Upper lobe of right lung (tissue), 1 donor: ENCODE results near the gene GRIA4. TPM values are rescaled to one million over a fixed set of nuclear protein-coding genes. Genes with fewer than 3 reads are reported as not detected.

Experiments used
- ATAC-seq: fragments of 200-7000 bp; cut with Tn5 transposase; one replicate; pipeline ENCODE4 v1.9.1; 2020; ENCODE audit warnings: mild to moderate bottlenecking, moderate library complexity
- DNase-seq: peaks from one replicate; pipeline ENCODE4 v3.0.0-alpha.2; 2020
- H3K27ac ChIP-seq: fragments of 200-600 bp; one replicate; pipeline ENCODE4 v1.8.0; 2022
- H3K27me3 ChIP-seq: fragments of 200-600 bp; one replicate; pipeline ENCODE4 v1.8.0; 2022; ENCODE audit warnings: mild to moderate bottlenecking
- H3K36me3 ChIP-seq: fragments of 200-600 bp; one replicate; pipeline ENCODE4 v1.8.0; 2022
- H3K4me1 ChIP-seq: fragments of 200-600 bp; one replicate; pipeline ENCODE4 v1.8.0; 2022
- H3K4me3 ChIP-seq: fragments of 200-600 bp; one replicate; pipeline ENCODE4 v1.8.0; 2022; ENCODE audit warnings: mild to moderate bottlenecking
- H3K9me3 ChIP-seq: fragments of 200-600 bp; one replicate; pipeline ENCODE4 v1.8.0; 2022
- intact Hi-C: fragments of 100-400 bp; cut with DNase I; formaldehyde crosslinking; loops from one replicate; pipeline ENCODE4 v1.11.0; 2022
- total RNA-seq: library from RNA; stranded (reverse); fragmentation: NEBNext Ultra II Directional; extraction: Animal tissue kit (Norgen Biotek cat#: 25700); gene quantifications from one replicate; pipeline ENCODE4 v1.2.1, GENCODE V29; 2021
- TF ChIP-seq, protein P1 (sequence below): fragments of 200-600 bp; IDR thresholded peaks from one replicate; pipeline ENCODE4 v1.8.0; 2022; ENCODE audit warnings: antibody characterized with exemption
- donor health status: DM: no; HTN: yes; CAD: no; lungs with severe emphysema.

GRIA4 gene
- total RNA-seq, 1 donor from 2014 or later, result not detected

GRCh38 chr11:105738986-105739795 is 129.3 kb downstream of the GRIA4 start:
- Histone ChIP-seq H3K9me3 (no peaks in the 10 kb centered on the region), H3K27me3 (no peaks in the 10 kb centered on the region), H3K4me3 (no peak overlapping the region), H3K27ac (no peak overlapping the region), H3K4me1 (no peaks in the 10 kb centered on the region), H3K36me3 (no peaks in the 10 kb centered on the region)
- ATAC-seq, result no peak
- intact Hi-C loops, result no loop called here
- DNase-seq, result no peak
- TF ChIP-seq, protein P1, sequence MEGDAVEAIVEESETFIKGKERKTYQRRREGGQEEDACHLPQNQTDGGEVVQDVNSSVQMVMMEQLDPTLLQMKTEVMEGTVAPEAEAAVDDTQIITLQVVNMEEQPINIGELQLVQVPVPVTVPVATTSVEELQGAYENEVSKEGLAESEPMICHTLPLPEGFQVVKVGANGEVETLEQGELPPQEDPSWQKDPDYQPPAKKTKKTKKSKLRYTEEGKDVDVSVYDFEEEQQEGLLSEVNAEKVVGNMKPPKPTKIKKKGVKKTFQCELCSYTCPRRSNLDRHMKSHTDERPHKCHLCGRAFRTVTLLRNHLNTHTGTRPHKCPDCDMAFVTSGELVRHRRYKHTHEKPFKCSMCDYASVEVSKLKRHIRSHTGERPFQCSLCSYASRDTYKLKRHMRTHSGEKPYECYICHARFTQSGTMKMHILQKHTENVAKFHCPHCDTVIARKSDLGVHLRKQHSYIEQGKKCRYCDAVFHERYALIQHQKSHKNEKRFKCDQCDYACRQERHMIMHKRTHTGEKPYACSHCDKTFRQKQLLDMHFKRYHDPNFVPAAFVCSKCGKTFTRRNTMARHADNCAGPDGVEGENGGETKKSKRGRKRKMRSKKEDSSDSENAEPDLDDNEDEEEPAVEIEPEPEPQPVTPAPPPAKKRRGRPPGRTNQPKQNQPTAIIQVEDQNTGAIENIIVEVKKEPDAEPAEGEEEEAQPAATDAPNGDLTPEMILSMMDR, result no peak

DNA sequence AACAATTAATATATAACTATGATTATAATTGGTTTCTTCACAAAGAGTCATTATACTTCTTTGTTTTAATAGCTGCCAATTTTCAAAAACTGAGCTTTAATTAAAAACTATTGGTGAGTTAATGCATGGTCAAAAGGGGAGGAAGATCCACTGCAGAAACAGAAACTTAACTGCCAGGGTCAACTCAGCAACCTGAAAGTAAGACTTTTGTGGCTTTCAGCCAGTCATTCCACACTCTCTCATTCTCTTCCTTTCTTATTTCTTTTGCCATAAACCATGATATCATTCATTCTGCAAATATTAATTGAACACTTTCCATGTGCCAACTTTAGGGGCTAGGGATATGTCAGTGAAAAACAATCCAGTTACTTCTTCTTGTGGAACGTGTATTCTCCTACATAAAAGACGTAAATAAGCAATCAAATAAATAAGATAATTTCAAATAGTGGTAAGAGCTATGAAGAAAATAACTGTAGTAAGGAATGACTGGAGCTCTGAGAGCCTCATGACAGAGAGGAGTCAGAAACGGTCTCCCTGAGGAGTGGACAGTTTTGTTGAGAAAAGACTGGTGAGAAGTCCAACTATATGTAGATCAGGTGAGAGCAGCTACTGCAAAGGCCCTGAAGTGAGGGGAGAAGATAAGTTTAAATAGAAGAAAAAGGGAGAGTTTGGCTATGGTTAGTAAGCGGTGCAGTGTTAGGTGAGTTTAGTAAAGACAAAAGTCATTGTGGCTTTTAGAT is 130.5 kb downstream of the GRIA4 start:
- ATAC-seq (no peak), DNase-seq (no peak)
- intact Hi-C loops, result no loop called here
- Histone ChIP-seq H3K36me3 (no peaks in the 10 kb centered on the region), H3K4me1 (no peaks in the 10 kb centered on the region), H3K4me3 (no peak overlapping the region), H3K9me3 (no peaks in the 10 kb centered on the region), H3K27ac (no peak overlapping the region), H3K27me3 (no peaks in the 10 kb centered on the region)
- TF ChIP-seq, protein P1, result no peak

DNA sequence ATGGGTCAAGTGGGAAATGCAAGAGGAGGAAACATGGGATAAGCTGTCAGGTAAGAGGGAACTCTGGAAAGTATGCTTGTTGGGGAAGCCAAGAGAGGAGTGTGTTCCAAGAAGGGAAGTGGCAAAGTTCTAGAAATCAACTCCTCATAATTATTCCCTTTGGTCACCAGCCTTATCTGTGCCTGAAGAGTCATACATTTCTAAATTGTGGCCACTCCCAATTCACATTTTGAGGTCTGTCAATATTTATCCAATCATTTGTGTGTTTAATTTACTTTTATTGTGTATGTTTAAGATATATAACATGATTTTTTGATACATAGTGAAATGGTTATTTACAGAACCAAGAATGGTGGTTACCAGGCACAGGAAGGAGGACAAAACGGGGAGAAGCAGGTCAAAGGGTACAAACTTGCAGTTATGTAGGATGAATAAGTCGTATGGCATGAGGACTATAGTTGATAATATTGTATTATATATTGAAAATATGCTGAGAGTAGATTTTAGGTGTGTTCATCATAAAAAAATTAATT is 131.7 kb downstream of the GRIA4 start:
- no peak for ATAC-seq
- DNase-seq, result no peak
- Histone ChIP-seq H3K27ac (no peak overlapping the region), H3K4me1 (no peaks in the 10 kb centered on the region), H3K4me3 (no peak overlapping the region), H3K36me3 (no peaks in the 10 kb centered on the region), H3K9me3 (no peaks in the 10 kb centered on the region), H3K27me3 (no peaks in the 10 kb centered on the region)
- intact Hi-C loops, result no loop called here
- TF ChIP-seq, protein P1, result no peak

DNA sequence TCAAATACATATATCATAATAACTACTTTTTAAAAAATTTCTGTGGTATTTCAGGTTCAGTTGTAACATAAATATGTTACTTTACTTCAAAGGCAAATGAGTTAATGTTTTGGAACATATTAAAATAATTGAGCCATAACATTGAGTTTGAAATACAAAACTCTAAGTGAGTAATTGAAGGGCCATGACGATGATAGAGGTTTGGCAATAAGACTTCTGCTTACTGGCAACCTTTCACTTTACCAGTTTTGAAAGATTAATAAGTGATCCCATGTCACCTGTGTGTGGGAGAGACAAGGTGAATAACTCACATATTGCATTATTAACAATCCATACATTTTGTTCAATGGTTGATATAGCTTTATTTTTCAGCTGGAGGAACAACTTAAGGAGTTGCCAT is 144.4 kb downstream of the GRIA4 start:
- Histone ChIP-seq H3K36me3 (no peaks in the 10 kb centered on the region), H3K27me3 (no peaks in the 10 kb centered on the region), H3K27ac (no peak overlapping the region), H3K4me3 (no peak overlapping the region), H3K9me3 (no peaks in the 10 kb centered on the region), H3K4me1 (no peaks in the 10 kb centered on the region)
- ATAC-seq (no peak), DNase-seq (no peak)
- intact Hi-C loops, result no loop called here
- TF ChIP-seq, protein P1, result no peak

GRCh38 chr11:105754716-105755115 is 144.8 kb downstream of the GRIA4 start:
- intact Hi-C loops, result no loop called here
- no peak for DNase-seq

More at GRCh38 chr11:105754716-105755115, 144.8 kb downstream of the GRIA4 start:
- Histone ChIP-seq H3K36me3 (no peaks in the 10 kb centered on the region), H3K4me1 (no peaks in the 10 kb centered on the region), H3K4me3 (no peak overlapping the region), H3K27me3 (no peaks in the 10 kb centered on the region), H3K27ac (no peak overlapping the region), H3K9me3 (no peaks in the 10 kb centered on the region)
- no peak for ATAC-seq
- TF ChIP-seq, protein P1, result no peak
